NCI-H82 (cell line): Measurements from ENCODE around the gene PLOD1.

Source experiments
- DNase-seq: peaks from one replicate; lab custom pipeline; 2025; lab: John Stamatoyannopoulos, UW

The PLOD1 gene

GRCh38 chr1:11979028-11979850 lies 44.7 kb downstream of the PLOD1 start:
- no peak for DNase-seq

GRCh38 chr1:11979851-11980675 lies 45.5 kb downstream of the PLOD1 start, which contains the start of gene MFN2:
MFN2 (plus strand) TSS chr1:11980444; CDS start chr1:11989169, 8,725 bp downstream.
- DNase-seq: peak; percentile 100

- peak; percentile 63 for DNase-seq
Observed at GRCh38 chr1:11980676-11980972, 46.1 kb downstream of the PLOD1 start.

- no peak for DNase-seq
Observed at GRCh38 chr1:11981378-11982009, 47.0 kb downstream of the PLOD1 start.

DNA sequence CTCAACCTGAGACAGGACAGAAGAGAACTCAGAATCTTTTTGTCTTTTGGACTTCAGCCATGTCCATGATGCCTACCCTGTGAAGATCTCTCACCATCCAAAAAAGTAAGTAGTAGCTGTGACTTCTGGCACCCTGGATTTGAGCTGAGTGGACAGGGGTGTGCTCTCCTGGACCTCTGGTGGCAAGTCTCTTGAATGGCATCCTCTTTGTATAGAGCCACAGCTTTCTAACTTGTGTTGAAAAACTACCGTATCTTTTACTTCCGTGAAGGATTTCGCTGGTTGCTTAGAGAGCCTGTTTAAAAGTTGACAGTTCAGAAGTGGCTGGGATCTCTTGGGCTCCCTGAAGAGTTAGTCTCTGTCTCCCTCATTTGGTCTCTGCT lies 47.5 kb downstream of the PLOD1 start:
- peak; percentile 35 for DNase-seq

GRCh38 chr1:11984121-11984520 lies 49.6 kb downstream of the PLOD1 start:
- no peak for DNase-seq

- no peak for DNase-seq
Observed at GRCh38 chr1:11984576-11984975, 50.1 kb downstream of the PLOD1 start.

GRCh38 chr1:11985171-11985570 lies 50.7 kb downstream of the PLOD1 start:
- DNase-seq: no peak

DNA sequence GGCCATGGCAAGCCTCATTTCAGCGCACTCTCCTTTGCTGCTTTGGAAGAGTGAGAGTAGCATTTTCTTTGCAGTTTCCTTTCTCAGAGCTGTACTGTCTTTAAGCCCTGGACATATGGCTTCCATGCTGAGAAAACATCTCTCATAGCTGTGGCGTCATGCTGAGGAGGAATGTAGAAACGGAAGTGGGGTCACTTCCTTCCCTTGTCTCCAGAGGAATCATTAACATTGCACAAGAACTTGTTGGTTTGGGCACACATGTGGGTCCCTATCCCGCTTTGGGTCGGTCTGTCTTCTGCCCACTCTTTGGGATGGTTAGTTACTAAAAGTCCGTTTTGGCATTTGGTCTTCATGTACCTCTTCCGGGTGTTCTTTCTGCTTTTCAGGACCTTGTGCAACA lies 51.3 kb downstream of the PLOD1 start:
- DNase-seq: no peak

GRCh38 chr1:11989669-11990068 lies 55.2 kb downstream of the PLOD1 start:
- no peak for DNase-seq

GRCh38 chr1:11990303-11991032 lies 56.0 kb downstream of the PLOD1 start:
- DNase-seq: no peak

- no peak for DNase-seq
Observed at GRCh38 chr1:11991969-11992676, 57.6 kb downstream of the PLOD1 start.

DNA sequence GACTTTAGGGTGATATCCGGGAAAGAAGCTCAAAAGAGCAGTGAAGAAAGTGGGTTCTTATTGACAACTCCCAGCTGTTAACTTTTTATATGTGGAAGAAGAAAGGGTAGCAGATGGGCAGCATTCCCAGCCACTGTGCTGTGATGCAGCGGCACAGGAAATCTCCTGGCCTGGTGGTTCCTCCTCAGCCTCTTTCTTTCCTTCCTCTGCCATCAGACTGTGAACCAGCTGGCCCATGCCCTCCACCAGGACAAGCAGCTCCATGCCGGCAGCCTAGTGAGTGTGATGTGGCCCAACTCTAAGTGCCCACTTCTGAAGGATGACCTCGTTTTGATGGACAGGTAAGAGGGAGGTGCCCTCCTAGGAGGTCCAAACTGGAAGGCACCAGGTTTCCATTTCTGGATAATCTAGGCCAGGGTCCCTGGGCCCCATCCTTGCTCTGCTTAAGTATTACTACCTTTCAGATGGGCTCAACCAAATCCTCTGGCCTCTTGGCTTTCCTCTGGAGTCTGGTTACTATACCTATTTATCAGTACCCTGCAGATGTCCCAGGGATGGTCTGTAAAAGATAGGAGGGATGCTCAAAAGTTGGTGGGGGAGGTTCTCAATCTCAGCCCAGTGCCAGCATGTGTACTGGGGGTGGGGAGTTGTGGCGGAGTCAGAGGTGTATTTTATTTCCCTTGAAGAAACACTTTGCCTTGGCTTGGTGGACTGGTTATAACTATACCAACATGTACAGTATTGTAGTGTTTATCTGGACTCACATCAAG lies 62.7 kb downstream of the PLOD1 start:
- no peak for DNase-seq

- no peak for DNase-seq
Observed at GRCh38 chr1:11998636-11999035, 64.1 kb downstream of the PLOD1 start.

DNA sequence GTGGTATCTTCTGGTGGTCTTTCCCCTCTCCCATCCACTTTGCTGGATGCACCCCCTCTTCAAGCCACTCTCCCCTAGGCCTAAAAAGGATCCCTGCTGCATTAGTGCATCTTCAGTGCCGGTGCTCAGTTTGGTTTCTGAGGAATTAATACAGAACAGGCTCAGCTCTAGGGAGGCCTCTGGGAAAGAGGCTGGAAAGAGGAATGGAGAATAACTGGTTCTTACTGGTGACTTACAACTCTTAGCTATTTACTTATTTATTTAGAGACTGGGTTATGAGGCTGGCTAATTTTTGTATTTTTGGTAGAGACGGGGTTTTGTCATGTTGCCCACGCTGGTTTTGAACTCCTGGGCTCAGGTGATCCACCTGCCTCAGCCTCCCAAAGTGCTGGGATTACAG lies 64.7 kb downstream of the PLOD1 start:
- no peak for DNase-seq

GRCh38 chr1:12001249-12001917 lies 66.9 kb downstream of the PLOD1 start:
- DNase-seq: peak; percentile 60

- DNase-seq: no peak
Observed at GRCh38 chr1:12001996-12002493, 67.5 kb downstream of the PLOD1 start.

- DNase-seq: peak; percentile 88
Observed at GRCh38 chr1:12003762-12004161, 69.2 kb downstream of the PLOD1 start.

DNA sequence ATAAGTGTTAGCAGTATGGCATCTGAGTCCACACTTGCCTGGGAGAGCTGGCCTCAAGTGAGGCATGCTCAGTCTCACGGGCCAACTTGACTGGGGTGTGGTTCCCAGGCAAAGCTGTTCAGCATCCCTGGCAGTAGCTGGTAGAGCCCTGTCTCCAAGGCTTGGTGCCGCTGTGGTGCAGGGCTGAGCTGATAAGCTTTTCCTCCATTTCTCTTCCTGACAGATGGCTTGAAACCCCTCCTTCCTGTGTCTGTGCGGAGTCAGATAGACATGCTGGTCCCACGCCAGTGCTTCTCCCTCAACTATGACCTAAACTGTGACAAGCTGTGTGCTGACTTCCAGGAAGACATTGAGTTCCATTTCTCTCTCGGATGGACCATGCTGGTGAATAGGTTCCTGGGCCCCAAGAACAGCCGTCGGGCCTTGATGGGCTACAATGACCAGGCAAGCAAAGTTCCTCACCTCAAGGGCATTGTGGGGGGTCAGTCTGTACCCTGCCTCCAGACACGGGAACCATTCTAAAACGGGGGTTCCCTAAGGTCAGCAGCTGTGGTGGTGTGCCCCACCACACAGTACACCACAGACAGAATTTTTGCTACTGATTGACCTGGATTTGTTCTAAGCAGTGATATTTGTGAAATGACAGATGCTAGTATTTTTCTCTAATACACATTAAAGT lies 71.1 kb downstream of the PLOD1 start:
- peak; percentile 26 for DNase-seq
